Measurements from ENCODE around the gene GRIA4.

Gene GRIA4

DNA sequence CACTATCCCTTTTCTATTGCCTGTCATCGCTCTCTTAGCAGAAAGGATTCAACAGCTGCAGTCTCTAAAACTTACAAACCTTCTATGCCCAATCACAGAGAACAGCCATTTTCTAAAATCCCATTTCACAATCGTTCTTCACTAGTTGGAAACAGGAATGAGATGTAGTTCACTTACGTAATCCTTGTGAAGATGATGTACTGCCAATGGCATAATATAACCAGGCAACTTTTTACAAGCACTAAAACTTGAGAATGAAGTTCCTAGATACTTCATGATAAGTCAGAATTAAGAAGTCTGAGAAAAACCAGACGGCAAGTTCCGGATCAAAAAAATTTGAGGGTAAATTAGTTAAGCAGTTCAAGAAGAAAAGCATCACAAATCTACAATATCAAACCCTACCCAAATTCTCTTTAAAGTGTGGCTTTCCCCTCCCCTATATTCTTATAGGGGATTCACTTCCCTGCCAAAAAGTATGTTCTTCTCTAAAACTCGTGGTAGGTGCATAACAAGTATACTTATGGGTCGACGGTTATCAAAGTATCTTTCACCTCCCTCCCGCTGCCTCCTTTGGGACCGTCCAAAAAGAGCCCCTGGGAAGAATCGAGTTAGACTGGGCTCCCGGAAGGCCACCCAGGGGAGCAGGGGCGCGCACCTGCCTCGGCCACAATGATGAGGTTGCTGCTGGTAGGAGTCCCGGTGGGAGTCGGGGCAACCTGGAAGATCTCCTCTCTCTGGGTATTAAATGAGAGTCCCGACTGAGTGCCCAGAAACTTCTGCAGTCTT, 411.5 kb downstream of the GRIA4 start:
- H3K27ac ChIP-seq (ENCODE audit: low read length): peak overlapping the region; percentile 47
- H2AFZ ChIP-seq (ENCODE audit: low read depth, low read length): peak overlapping the region; percentile 76

DNA sequence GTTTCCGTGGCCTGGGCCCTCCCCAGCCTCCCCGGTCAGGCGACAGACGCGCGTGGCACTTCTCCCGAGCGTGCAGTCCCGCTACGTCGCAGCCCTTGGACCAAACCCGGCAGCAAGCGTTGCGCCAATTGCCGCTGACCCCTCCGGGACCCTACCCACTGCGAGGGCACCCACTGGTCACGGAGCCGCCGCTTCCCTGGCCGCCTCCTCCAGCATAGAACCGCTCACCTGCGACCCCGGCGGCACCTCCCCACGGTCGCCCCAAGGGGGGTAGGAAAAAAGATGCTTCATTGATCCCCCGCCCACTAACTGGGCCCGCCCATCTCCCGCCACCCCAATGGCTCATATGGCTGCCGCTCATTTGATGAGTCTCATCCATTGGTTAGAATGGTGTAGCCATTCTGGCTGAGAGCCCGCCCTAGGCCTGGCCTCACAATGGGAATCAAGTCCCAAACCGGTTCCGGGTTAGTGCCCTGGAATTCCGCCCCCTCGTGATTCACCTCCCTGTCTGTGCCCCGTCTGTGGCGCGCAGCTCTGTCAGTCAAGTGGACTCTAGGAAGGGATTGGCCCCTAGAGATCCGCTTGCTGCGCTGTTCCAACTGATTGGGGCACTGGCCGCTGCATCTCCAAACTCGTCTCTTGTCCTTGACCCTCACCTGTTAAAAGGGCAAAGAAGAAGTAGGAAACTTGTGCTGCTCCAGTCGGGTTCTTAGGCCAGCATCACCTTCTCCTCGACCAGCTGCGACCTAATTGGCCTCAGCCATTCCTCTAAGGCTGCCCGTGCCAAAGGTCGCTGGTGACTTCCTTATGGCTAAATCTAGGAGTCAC, 412.3 kb downstream of the GRIA4 start, which contains the start of gene MSANTD4:
MSANTD4 (minus strand) TSS at position 274 of the 828 bp plus-strand sequence. CDS start 11,323 bp downstream, outside the sequence.
- peak within 1 kb of the TSS; percentile 47 for H3K27ac ChIP-seq (ENCODE audit: low read length)
- peaks cover 17% of the 10 kb centered on the region for H3K4me1 ChIP-seq (ENCODE audit: low read length)
- H3K36me3 ChIP-seq (replicated peaks; ENCODE audit: low read depth, low read length): peaks cover 5% of the 10 kb centered on the region
- H4K20me1 ChIP-seq (ENCODE audit: insufficient read depth, low read length): peaks cover 3% of the 10 kb centered on the region; the same call in 1 of the 2 replicates
- no peak for TF ChIP-seq EZH2phosphoT487 (IDR thresholded peaks at IDR 0.05; ENCODE audit: low read depth)
- TF ChIP-seq, protein P1, sequence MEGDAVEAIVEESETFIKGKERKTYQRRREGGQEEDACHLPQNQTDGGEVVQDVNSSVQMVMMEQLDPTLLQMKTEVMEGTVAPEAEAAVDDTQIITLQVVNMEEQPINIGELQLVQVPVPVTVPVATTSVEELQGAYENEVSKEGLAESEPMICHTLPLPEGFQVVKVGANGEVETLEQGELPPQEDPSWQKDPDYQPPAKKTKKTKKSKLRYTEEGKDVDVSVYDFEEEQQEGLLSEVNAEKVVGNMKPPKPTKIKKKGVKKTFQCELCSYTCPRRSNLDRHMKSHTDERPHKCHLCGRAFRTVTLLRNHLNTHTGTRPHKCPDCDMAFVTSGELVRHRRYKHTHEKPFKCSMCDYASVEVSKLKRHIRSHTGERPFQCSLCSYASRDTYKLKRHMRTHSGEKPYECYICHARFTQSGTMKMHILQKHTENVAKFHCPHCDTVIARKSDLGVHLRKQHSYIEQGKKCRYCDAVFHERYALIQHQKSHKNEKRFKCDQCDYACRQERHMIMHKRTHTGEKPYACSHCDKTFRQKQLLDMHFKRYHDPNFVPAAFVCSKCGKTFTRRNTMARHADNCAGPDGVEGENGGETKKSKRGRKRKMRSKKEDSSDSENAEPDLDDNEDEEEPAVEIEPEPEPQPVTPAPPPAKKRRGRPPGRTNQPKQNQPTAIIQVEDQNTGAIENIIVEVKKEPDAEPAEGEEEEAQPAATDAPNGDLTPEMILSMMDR (IDR thresholded peaks at IDR 0.05; ENCODE audit: low read depth, low read length): no peak
- H3K79me2 ChIP-seq (ENCODE audit: low read length): peaks cover 44% of the 10 kb centered on the region
- H2AFZ ChIP-seq (ENCODE audit: low read depth, low read length): peak within 1 kb of the TSS; percentile 82
- H3K9ac ChIP-seq (ENCODE audit: low read length): peak within 1 kb of the TSS; percentile 81
- H3K4me2 ChIP-seq (ENCODE audit: low read length): peak within 1 kb of the TSS; percentile 90
- no peaks in the 10 kb centered on the region for H3K9me3 ChIP-seq (ENCODE audit: insufficient read depth, low read length)
- H3K4me3 ChIP-seq (ENCODE audit: low read length): peak within 1 kb of the TSS; percentile 90
- H3K27me3 ChIP-seq (ENCODE audit: low read depth, low read length): no peaks in the 10 kb centered on the region

More for the DNA sequence above, 411.5 kb downstream of the GRIA4 start:
- TF ChIP-seq EZH2phosphoT487 (IDR thresholded peaks at IDR 0.05; ENCODE audit: low read depth): no peak
- TF ChIP-seq, protein P1 (IDR thresholded peaks at IDR 0.05; ENCODE audit: low read depth, low read length): no peak
- Histone ChIP-seq H3K9me3 (ENCODE audit: insufficient read depth, low read length) (no peaks in the 10 kb centered on the region), H3K79me2 (ENCODE audit: low read length) (peaks cover 52% of the 10 kb centered on the region), H4K20me1 (ENCODE audit: insufficient read depth, low read length) (peaks cover 3% of the 10 kb centered on the region; the same call in 1 of the 2 replicates), H3K4me2 (ENCODE audit: low read length) (peak overlapping the region; percentile 90), H3K36me3 (replicated peaks; ENCODE audit: low read depth, low read length) (peaks cover 5% of the 10 kb centered on the region), H3K4me1 (ENCODE audit: low read length) (peaks cover 17% of the 10 kb centered on the region), H3K9ac (ENCODE audit: low read length) (peak overlapping the region; percentile 81), H3K27me3 (ENCODE audit: low read depth, low read length) (no peaks in the 10 kb centered on the region), H3K4me3 (ENCODE audit: low read length) (peak overlapping the region; percentile 90)

DNA sequence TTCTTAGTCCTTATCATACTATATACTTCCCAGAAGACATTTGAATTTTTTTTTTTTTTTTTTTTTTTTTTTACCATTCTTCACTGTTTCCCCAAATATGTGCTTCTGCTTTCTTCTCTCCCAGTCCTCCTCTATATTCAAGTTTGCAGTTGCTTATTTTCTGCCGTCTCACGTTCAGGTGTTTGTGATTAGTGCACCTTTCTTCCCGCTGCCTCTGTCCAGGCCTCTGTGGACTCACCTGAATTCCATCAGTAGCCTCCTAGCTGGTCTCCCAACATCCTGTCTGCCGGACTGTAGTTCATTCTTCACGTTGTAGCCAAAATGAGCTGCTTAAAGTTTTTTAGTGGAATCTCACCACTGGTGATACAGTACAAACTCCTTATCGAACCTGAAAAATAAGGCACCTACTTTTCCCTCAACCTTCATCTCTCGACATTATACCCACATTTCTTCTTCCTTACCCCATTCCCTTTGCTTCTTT, 413.0 kb downstream of the GRIA4 start:
- Histone ChIP-seq H3K27me3 (ENCODE audit: low read depth, low read length) (no peaks in the 10 kb centered on the region), H3K79me2 (ENCODE audit: low read length) (peaks cover 40% of the 10 kb centered on the region), H3K9ac (ENCODE audit: low read length) (peak overlapping the region; percentile 49), H4K20me1 (ENCODE audit: insufficient read depth, low read length) (peaks cover 3% of the 10 kb centered on the region; the same call in 1 of the 2 replicates), H3K36me3 (replicated peaks; ENCODE audit: low read depth, low read length) (peaks cover 5% of the 10 kb centered on the region), H3K9me3 (ENCODE audit: insufficient read depth, low read length) (no peaks in the 10 kb centered on the region), H3K4me2 (ENCODE audit: low read length) (peak overlapping the region; percentile 54), H3K27ac (ENCODE audit: low read length) (no peak overlapping the region), H3K4me3 (ENCODE audit: low read length) (peak overlapping the region; percentile 90), H3K4me1 (ENCODE audit: low read length) (peaks cover 17% of the 10 kb centered on the region), H2AFZ (ENCODE audit: low read depth, low read length) (peak overlapping the region; percentile 82; the same call in 1 of the 2 replicates)
- TF ChIP-seq EZH2phosphoT487 (IDR thresholded peaks at IDR 0.05; ENCODE audit: low read depth): no peak
- TF ChIP-seq, protein P1 (IDR thresholded peaks at IDR 0.05; ENCODE audit: low read depth, low read length): no peak
